RWPE2 (cell line): ENCODE data around the gene ACTL8.

ENCODE experiments used
- ATAC-seq: fragments of 200-7000 bp; cut with Tn5 transposase; 3 replicates; pipeline ENCODE4 v1.9.1; 2021; ENCODE audit warnings: low read depth
- DNase-seq: peaks from one replicate; pipeline ENCODE4 v3.0.0-alpha.2; 2020; ENCODE audit warnings: low spot score
- H3K27ac ChIP-seq: fragments of 450-650 bp; 2 replicates; pipeline ENCODE4 v1.5.1; 2017; ENCODE audit warnings: mild to moderate bottlenecking; ENCODE audit not compliant: poor library complexity, severe bottlenecking
- H3K27me3 ChIP-seq: fragments of 250-450 bp; sonication (Bioruptor Pico); 2 replicates; pipeline ENCODE4 v1.5.1; 2021; ENCODE audit warnings: mild to moderate bottlenecking, moderate library complexity; ENCODE audit not compliant: insufficient read depth, poor library complexity, severe bottlenecking
- H3K36me3 ChIP-seq: fragments of 250-450 bp; sonication (Bioruptor Pico); 2 replicates; pipeline ENCODE4 v1.5.1; 2020; ENCODE audit warnings: low read depth, mild to moderate bottlenecking, moderate library complexity
- H3K4me1 ChIP-seq: fragments of 250-450 bp; sonication (Bioruptor Pico); 2 replicates; pipeline ENCODE4 v1.5.1; 2021; ENCODE audit warnings: mild to moderate bottlenecking, moderate library complexity; ENCODE audit not compliant: insufficient read depth, poor library complexity, severe bottlenecking
- H3K4me3 ChIP-seq: fragments of 250-450 bp; sonication (Bioruptor Pico); 2 replicates; pipeline ENCODE4 v1.5.1; 2021; ENCODE audit warnings: mild to moderate bottlenecking, moderate library complexity; ENCODE audit not compliant: severe bottlenecking
- H3K9me3 ChIP-seq: fragments of 250-450 bp; sonication (Bioruptor Pico); 2 replicates; pipeline ENCODE4 v1.5.1; 2021; ENCODE audit warnings: mild to moderate bottlenecking, moderate library complexity; ENCODE audit not compliant: severe bottlenecking
- CTCF ChIP-seq: fragments of 450-650 bp; IDR thresholded peaks from one replicate; pipeline ENCODE4 v1.5.1; 2017; ENCODE audit warnings: mild to moderate bottlenecking, moderate library complexity; ENCODE audit not compliant: poor library complexity, severe bottlenecking

Gene ACTL8

GRCh38 chr1:17763995-17764394 is 8.9 kb downstream of the ACTL8 start:
- DNase-seq (no peak), ATAC-seq (no peak)
- Histone ChIP-seq H3K4me3 (no peak overlapping the region), H3K27me3 (no peaks in the 10 kb centered on the region), H3K27ac (no peak overlapping the region), H3K36me3 (no peaks in the 10 kb centered on the region), H3K9me3 (peaks cover 5% of the 10 kb centered on the region), H3K4me1 (peaks cover 3% of the 10 kb centered on the region)
- TF ChIP-seq CTCF, result no peak

- H3K4me3 ChIP-seq, result no peak overlapping the region
- H3K9me3 ChIP-seq, result no peaks in the 10 kb centered on the region
- TF ChIP-seq CTCF, result no peak
- no peak for ATAC-seq
- H3K36me3 ChIP-seq, result no peaks in the 10 kb centered on the region
- no peak overlapping the region for H3K27ac ChIP-seq
- no peaks in the 10 kb centered on the region for H3K27me3 ChIP-seq
- no peak for DNase-seq
- H3K4me1 ChIP-seq, result peaks cover 3% of the 10 kb centered on the region
These were observed 9.5 kb downstream of the ACTL8 start for GRCh38 chr1:17764591-17764990.

GRCh38 chr1:17765444-17766411 is 10.6 kb downstream of the ACTL8 start:
- Histone ChIP-seq H3K36me3 (no peaks in the 10 kb centered on the region), H3K9me3 (no peaks in the 10 kb centered on the region), H3K27me3 (no peaks in the 10 kb centered on the region), H3K4me3 (no peak overlapping the region), H3K4me1 (peaks cover 3% of the 10 kb centered on the region), H3K27ac (peak overlapping the region; percentile 37)
- DNase-seq (no peak), ATAC-seq (peak; percentile 65)
- no peak for TF ChIP-seq CTCF

- DNase-seq (no peak), ATAC-seq (peak; percentile 79)
- H3K27ac ChIP-seq, result peak overlapping the region; percentile 6
- peaks cover 3% of the 10 kb centered on the region for H3K4me1 ChIP-seq
- no peak for TF ChIP-seq CTCF
- H3K9me3 ChIP-seq, result no peaks in the 10 kb centered on the region
- no peaks in the 10 kb centered on the region for H3K27me3 ChIP-seq
- H3K36me3 ChIP-seq, result no peaks in the 10 kb centered on the region
- no peak overlapping the region for H3K4me3 ChIP-seq
These were observed 13.6 kb downstream of the ACTL8 start for GRCh38 chr1:17768651-17769241.
